Stomach (tissue), 9 donors: ENCODE measurements around the gene HEMGN. TPM values are rescaled to one million over a fixed set of nuclear protein-coding genes. Genes with fewer than 3 reads are reported as not detected.

ENCODE experiments used
- DNase-seq, 2 donors: peaks; one replicate each; pipeline versions ENCODE4 v3.0.0 to v3.0.0-alpha.2; 2013 to 2019
- H3K27ac ChIP-seq, 5 donors: fragments of 200-600 bp in 4 of 5; sonication (generic) in 4 of 5; one replicate each; pipeline ENCODE4 v1.5.1; 2013 to 2019; ENCODE audit warnings: mild to moderate bottlenecking in 1 of 5, moderate library complexity in 1 of 5
- H3K27me3 ChIP-seq, 3 donors: fragments of 200-600 bp; sonication (generic); one replicate each; pipeline ENCODE4 v1.5.1; 2017 to 2019; ENCODE audit warnings: mixed run types in 1 of 3
- H3K36me3 ChIP-seq, 4 donors: fragments of 200-600 bp; sonication (generic); 1 replicate in 3 of 4; 2 replicates in 1 of 4; pipeline ENCODE4 v1.5.1; 2016 to 2019
- H3K4me1 ChIP-seq, 4 donors: fragments of 200-600 bp; sonication (generic); one replicate each; pipeline ENCODE4 v1.5.1; 2016 to 2019
- H3K4me3 ChIP-seq, 4 donors: fragments of 200-600 bp; sonication (generic) in 3 of 4; one replicate each; pipeline ENCODE4 v1.5.1; 2016 to 2019; ENCODE audit warnings: mild to moderate bottlenecking in 1 of 4
- H3K9me3 ChIP-seq, 4 donors: fragments of 200-600 bp; sonication (generic); one replicate each; pipeline ENCODE4 v1.5.1; 2016 to 2019
- EP300 ChIP-seq: sonication (generic); formaldehyde crosslinking; IDR thresholded peaks from one replicate; pipeline ENCODE4 v1.6.1; 2017; ENCODE audit warnings: antibody characterized with exemption
- POLR2A ChIP-seq, 4 donors: fragments of 450-650 bp; IDR thresholded peaks; one replicate each; pipeline ENCODE4 v1.6.1; 2016; ENCODE audit warnings: antibody characterized with exemption in 4 of 4, control low read depth in 2 of 4, mild to moderate bottlenecking in 1 of 4, moderate library complexity in 1 of 4
- POLR2AphosphoS5 ChIP-seq, 3 donors: sonication (generic); formaldehyde crosslinking; IDR thresholded peaks; one replicate each; pipeline ENCODE4 v1.6.1; 2016; ENCODE audit warnings: antibody characterized with exemption in 3 of 3
- WGBS, 5 donors: extraction: QIAGEN DNeasy Blood & Tissue Kit in 3 of 5; methylation state at CpG; one replicate each; pipeline versions ENCODE4 v1.1.5 to v1.1.7; 2013 to 2018; 5-methylcytosine and 5-hydroxymethylcytosine counted together
- intact Hi-C: fragments of 100-400 bp; cut with DNase I; formaldehyde crosslinking; loops from one replicate; pipeline ENCODE4 v1.15.1; 2023; ENCODE audit warnings: low total_unique reads
- polyA plus RNA-seq, 3 donors: library from polyadenylated mRNA; stranded (reverse); fragments of 200-250 nt; gene quantifications; one replicate each; pipeline ENCODE4 v1.2.3, GENCODE V29; 2013
- total RNA-seq, 5 donors: library from RNA; depleted of rRNA; stranded (reverse); fragments of >200 nt; gene quantifications; one replicate each; pipeline versions ENCODE4 v1.1.0 to v1.2.3, GENCODE V29; 2014 to 2016
- TF ChIP-seq, protein P1 (sequence below), 7 experiments: fragments of 450-650 bp in 4 of 7; fragments of 200-600 bp in 3 of 7; sonication (generic) in 3 of 7; IDR thresholded peaks; one replicate each; pipeline ENCODE4 v1.5.1; 2016 to 2019; ENCODE audit warnings: antibody characterized with exemption in 7 of 7, control low read depth in 2 of 7, mild to moderate bottlenecking in 1 of 7
- donor health status: healthy with polysubstance abuse.
- donor health status: Bipolar disorder and iron deficiency.
- donor health status: healthy.

Gene HEMGN
- total and polyA plus RNA-seq, 8 donors = 1.8 TPM; not detected in 7

- no peaks in the 10 kb centered on the region for H3K27me3 ChIP-seq
- peaks cover 14 to 72% (median 66%) of the 10 kb centered on the region in 4 donors for H3K36me3 ChIP-seq
- H3K4me1 ChIP-seq = peaks cover 6 to 53% (median 27%) of the 10 kb centered on the region in 4 donors
- no peak overlapping the region for H3K4me3 ChIP-seq
- WGBS, 5 donors = 79 to 96% (median 85%) methylated on average over 2 of the region's 2 CpGs
- H3K27ac ChIP-seq = peak overlapping the region in 2 of 5 donors; percentile 55 to 76
- no peak for DNase-seq
- TF ChIP-seq EP300 (no peak), POLR2A (IDR thresholded peaks at IDR 0.05) (no peak), POLR2AphosphoS5 (IDR thresholded peaks at IDR 0.05) (no peak)
- TF ChIP-seq, protein P1, sequence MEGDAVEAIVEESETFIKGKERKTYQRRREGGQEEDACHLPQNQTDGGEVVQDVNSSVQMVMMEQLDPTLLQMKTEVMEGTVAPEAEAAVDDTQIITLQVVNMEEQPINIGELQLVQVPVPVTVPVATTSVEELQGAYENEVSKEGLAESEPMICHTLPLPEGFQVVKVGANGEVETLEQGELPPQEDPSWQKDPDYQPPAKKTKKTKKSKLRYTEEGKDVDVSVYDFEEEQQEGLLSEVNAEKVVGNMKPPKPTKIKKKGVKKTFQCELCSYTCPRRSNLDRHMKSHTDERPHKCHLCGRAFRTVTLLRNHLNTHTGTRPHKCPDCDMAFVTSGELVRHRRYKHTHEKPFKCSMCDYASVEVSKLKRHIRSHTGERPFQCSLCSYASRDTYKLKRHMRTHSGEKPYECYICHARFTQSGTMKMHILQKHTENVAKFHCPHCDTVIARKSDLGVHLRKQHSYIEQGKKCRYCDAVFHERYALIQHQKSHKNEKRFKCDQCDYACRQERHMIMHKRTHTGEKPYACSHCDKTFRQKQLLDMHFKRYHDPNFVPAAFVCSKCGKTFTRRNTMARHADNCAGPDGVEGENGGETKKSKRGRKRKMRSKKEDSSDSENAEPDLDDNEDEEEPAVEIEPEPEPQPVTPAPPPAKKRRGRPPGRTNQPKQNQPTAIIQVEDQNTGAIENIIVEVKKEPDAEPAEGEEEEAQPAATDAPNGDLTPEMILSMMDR (IDR thresholded peaks at IDR 0.05) = no peak
- no peaks in the 10 kb centered on the region for H3K9me3 ChIP-seq
- intact Hi-C loops = no loop called here
Measured at GRCh38 chr9:97905228-97905627, 32.7 kb downstream of the HEMGN start.

- no peak for DNase-seq
- 91 to 97% (median 93%) methylated on average over 9 of the region's 9 CpGs for WGBS, 5 donors
- Histone ChIP-seq H3K9me3 (no peaks in the 10 kb centered on the region), H3K4me1 (peaks cover 6 to 53% (median 27%) of the 10 kb centered on the region in 4 donors), H3K4me3 (no peak overlapping the region), H3K27ac (peak overlapping the region in 2 of 5 donors; percentile 55 to 76), H3K36me3 (peaks cover 13 to 72% (median 66%) of the 10 kb centered on the region in 4 donors), H3K27me3 (no peaks in the 10 kb centered on the region)
- intact Hi-C loops = loop anchor here (5.0 kb wide), 1 partner anchor 192 kb away; no protein-coding TSS in a partner anchor
- no peak for TF ChIP-seq POLR2A (IDR thresholded peaks at IDR 0.05)
- no peak for TF ChIP-seq EP300
- TF ChIP-seq, protein P1 (IDR thresholded peaks at IDR 0.05) = no peak
- no peak for TF ChIP-seq POLR2AphosphoS5 (IDR thresholded peaks at IDR 0.05)
Measured at GRCh38 chr9:97904725-97905124, 33.2 kb downstream of the HEMGN start.

DNA sequence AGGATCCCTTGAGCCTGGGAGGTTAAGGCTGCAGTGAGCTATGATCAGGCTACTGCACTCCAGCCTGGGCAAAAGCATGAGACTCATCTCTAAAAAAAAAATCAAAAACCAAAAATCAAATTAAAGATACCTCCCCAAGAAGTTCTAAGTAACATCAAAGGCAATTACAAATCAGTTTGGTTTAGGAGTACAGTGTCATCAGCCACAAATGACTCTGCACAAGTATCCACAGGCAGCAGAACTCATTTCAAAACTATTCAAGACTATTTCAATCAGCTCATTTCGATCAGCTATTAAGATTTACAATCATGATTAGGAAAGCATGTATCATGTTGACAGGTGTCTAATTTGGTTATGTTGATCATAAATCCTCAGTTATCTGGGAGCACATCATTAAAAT lies 34.8 kb downstream of the HEMGN start:
- no peak for DNase-seq
- intact Hi-C loops = loop anchor here (5.0 kb wide), 1 partner anchor 191 kb away; no protein-coding TSS in a partner anchor
- TF ChIP-seq, protein P1 (IDR thresholded peaks at IDR 0.05) = no peak

GRCh38 chr9:97900738-97901565 lies 37.0 kb downstream of the HEMGN start:
- intact Hi-C loops = loop anchor here (5.0 kb wide), 1 partner anchor 189 kb away; no protein-coding TSS in a partner anchor
- H3K27me3 ChIP-seq = no peaks in the 10 kb centered on the region

More for the DNA sequence above, 34.8 kb downstream of the HEMGN start:
- peaks cover 6 to 40% (median 21%) of the 10 kb centered on the region in 4 donors for H3K4me1 ChIP-seq
- H3K36me3 ChIP-seq = peaks cover 11 to 60% (median 58%) of the 10 kb centered on the region in 4 donors
- no peak overlapping the region for H3K4me3 ChIP-seq
- 76 to 96% (median 82%) methylated on average over 1 of the region's 1 CpG for WGBS, 5 donors
- no peaks in the 10 kb centered on the region for H3K27me3 ChIP-seq
- H3K27ac ChIP-seq = no peak overlapping the region
- H3K9me3 ChIP-seq = no peaks in the 10 kb centered on the region

More at GRCh38 chr9:97900738-97901565, 37.0 kb downstream of the HEMGN start:
- DNase-seq = peak in 1 of 2 donors; percentile 75
- TF ChIP-seq EP300 (no peak), POLR2AphosphoS5 (IDR thresholded peaks at IDR 0.05) (no peak)
- TF ChIP-seq, protein P1 (IDR thresholded peaks at IDR 0.05) = peak in 5 of 7 experiments; percentile 45 to 72 (median 54)
- Histone ChIP-seq H3K4me1 (peaks cover 0 to 20% (median 7%) of the 10 kb centered on the region in 4 donors), H3K4me3 (no peak overlapping the region), H3K27ac (no peak overlapping the region), H3K9me3 (no peaks in the 10 kb centered on the region), H3K36me3 (peaks cover 8 to 64% (median 54%) of the 10 kb centered on the region in 4 donors)
- 36 to 43% (median 41%) methylated on average over 5 of the region's 5 CpGs for WGBS, 5 donors
